Liver (tissue), 9 donors: ENCODE measurements around the gene FAM98B. TPM values are rescaled to one million over a fixed set of nuclear protein-coding genes. Genes with fewer than 3 reads are reported as not detected.

ENCODE experiments used
- DNase-seq: peaks from one replicate; pipeline ENCODE4 v3.0.0-alpha.2; 2017; ENCODE audit warnings: low spot score
- H3K27ac ChIP-seq, 2 donors: one replicate each; pipeline ENCODE4 v1.7.0; 2013; ENCODE audit warnings: inconsistent platforms in 2 of 2, low read length in 2 of 2, control low read depth in 1 of 2, low read depth in 1 of 2, mild to moderate bottlenecking in 1 of 2
- H3K27me3 ChIP-seq, 4 donors: one replicate each; pipeline versions ENCODE4 v1.6.1 to v1.7.0; 2013; ENCODE audit warnings: low read length in 3 of 4, inconsistent platforms in 1 of 4, mild to moderate bottlenecking in 1 of 4, moderate library complexity in 1 of 4; ENCODE audit not compliant: control insufficient read depth in 4 of 4, insufficient read depth in 4 of 4
- H3K36me3 ChIP-seq, 4 donors: one replicate each; pipeline versions ENCODE4 v1.6.1 to v1.7.0; 2013; ENCODE audit warnings: low read length in 3 of 4, mild to moderate bottlenecking in 3 of 4, low read depth in 1 of 4, moderate library complexity in 1 of 4; ENCODE audit not compliant: control insufficient read depth in 4 of 4, insufficient read depth in 3 of 4
- H3K4me1 ChIP-seq, 4 donors: one replicate each; pipeline versions ENCODE4 v1.6.1 to v1.7.0; 2013; ENCODE audit warnings: low read length in 3 of 4, mild to moderate bottlenecking in 3 of 4, moderate library complexity in 1 of 4; ENCODE audit not compliant: control insufficient read depth in 4 of 4, insufficient read depth in 4 of 4
- H3K4me3 ChIP-seq, 3 donors: one replicate each; pipeline versions ENCODE4 v1.6.1 to v1.7.0; 2013; ENCODE audit warnings: low read length in 3 of 3, control low read depth in 1 of 3, low read depth in 1 of 3, mild to moderate bottlenecking in 1 of 3
- H3K9ac ChIP-seq, 2 donors: one replicate each; pipeline ENCODE4 v1.7.0; 2013; ENCODE audit warnings: low read length in 2 of 2, mild to moderate bottlenecking in 2 of 2, moderate library complexity in 2 of 2, control low read depth in 1 of 2, low read depth in 1 of 2
- H3K9me3 ChIP-seq, 4 donors: one replicate each; pipeline versions ENCODE4 v1.6.1 to v1.7.0; 2013; ENCODE audit warnings: low read length in 3 of 4; ENCODE audit not compliant: control insufficient read depth in 4 of 4
- ATF3 ChIP-seq: IDR thresholded peaks from 2 replicates; pipeline ENCODE4 v1.6.1; 2016; ENCODE audit warnings: antibody characterized with exemption
- CTCF ChIP-seq: fragments of 150-350 bp; IDR thresholded peaks from 2 replicates; pipeline ENCODE4 v1.5.1; 2017; ENCODE audit warnings: improper control_type of control experiment, low read depth, low read length; ENCODE audit not compliant: missing input control
- GABPA ChIP-seq, 2 donors: IDR thresholded peaks in 1 of 2; conservative IDR thresholded peaks in 1 of 2; 2 replicates each; pipeline ENCODE4 v1.6.1; 2016; ENCODE audit warnings: antibody characterized with exemption in 2 of 2, mild to moderate bottlenecking in 1 of 2, moderate library complexity in 1 of 2
- HNF4G ChIP-seq: IDR thresholded peaks from 2 replicates; pipeline ENCODE4 v1.6.1; 2016; ENCODE audit warnings: antibody characterized with exemption
- JUND ChIP-seq, 2 donors: IDR thresholded peaks; 2 replicates each; pipeline ENCODE4 v1.6.1; 2016; ENCODE audit warnings: antibody characterized with exemption in 2 of 2
- MAX ChIP-seq: IDR thresholded peaks from 2 replicates; pipeline ENCODE4 v1.6.1; 2016; ENCODE audit warnings: antibody characterized with exemption
- RAD21 ChIP-seq, 2 donors: IDR thresholded peaks; 2 replicates each; pipeline ENCODE4 v1.6.1; 2016; ENCODE audit warnings: antibody characterized with exemption in 2 of 2, mild to moderate bottlenecking in 2 of 2
- REST ChIP-seq: IDR thresholded peaks from 2 replicates; pipeline ENCODE4 v1.6.1; 2016; ENCODE audit warnings: antibody characterized with exemption, mild to moderate bottlenecking
- RXRA ChIP-seq, 2 donors: IDR thresholded peaks; 2 replicates each; pipeline ENCODE4 v1.6.1; 2017 to 2018; ENCODE audit warnings: antibody characterized with exemption in 2 of 2, mild to moderate bottlenecking in 1 of 2
- SP1 ChIP-seq: IDR thresholded peaks from 2 replicates; pipeline ENCODE4 v1.6.1; 2018; ENCODE audit warnings: antibody characterized with exemption, mild to moderate bottlenecking
- YY1 ChIP-seq: IDR thresholded peaks from 2 replicates; pipeline ENCODE4 v1.6.1; 2016; ENCODE audit warnings: antibody characterized with exemption, mild to moderate bottlenecking
- ZBTB33 ChIP-seq: IDR thresholded peaks from 2 replicates; pipeline ENCODE4 v1.6.1; 2016; ENCODE audit warnings: antibody characterized with exemption
- WGBS: extraction: QIAGEN DNeasy Blood & Tissue Kit; methylation state at CpG from one replicate; pipeline ENCODE4 v1.1.7; 2013; 5-methylcytosine and 5-hydroxymethylcytosine counted together
- polyA plus RNA-seq, 2 donors: library from polyadenylated mRNA; stranded (reverse) in 1 of 2; unstranded in 1 of 2; fragments of 200-250 nt in 1 of 2; fragments of >200 nt in 1 of 2; fragmentation: Nextera tagmentation in 1 of 2; extraction: Ambion mirVana in 1 of 2; gene quantifications; one replicate each; pipeline versions ENCODE4 v1.2.1 to v1.2.3, GENCODE V29; 2013 to 2015
- total RNA-seq, 2 donors: library from RNA; depleted of rRNA; stranded (reverse); fragments of >200 nt; gene quantifications; one replicate each; pipeline ENCODE4 v1.2.3, GENCODE V29; 2014
- donor health status: healthy.
- donor health status: healthy.
- donor health status: healthy.
- donor health status: healthy.
- donor health status: healthy.

FAM98B gene
- total and polyA plus RNA-seq, 4 donors = 1.5 to 12.2 (median 4.3) TPM

GRCh38 chr15:38461066-38461833 is 7.3 kb downstream of the FAM98B start:
- H3K27me3 ChIP-seq = no peaks in the 10 kb centered on the region
- no peak for DNase-seq
- no peak overlapping the region for H3K9ac ChIP-seq
- H3K36me3 ChIP-seq = no peaks in the 10 kb centered on the region
- no peak overlapping the region for H3K4me3 ChIP-seq
- no peaks in the 10 kb centered on the region for H3K9me3 ChIP-seq
- H3K4me1 ChIP-seq = peaks cover 0 to 4% (median 3%) of the 10 kb centered on the region in 4 donors
- WGBS = 92% methylated on average over 2 of the region's 2 CpGs
- TF ChIP-seq JUND (IDR thresholded peaks at IDR 0.05) (no peak), HNF4G (no peak), GABPA (IDR thresholded peaks at IDR 0.05 in 1 of 2, conservative IDR thresholded peaks at IDR 0.05 in 1 of 2) (no peak), RXRA (IDR thresholded peaks at IDR 0.05) (no peak), YY1 (no peak), ZBTB33 (no peak), CTCF (no peak), MAX (no peak), RAD21 (IDR thresholded peaks at IDR 0.05) (no peak), REST (no peak), ATF3 (no peak)
- H3K27ac ChIP-seq = no peak overlapping the region

- no peaks in the 10 kb centered on the region for H3K9me3 ChIP-seq
- H3K9ac ChIP-seq = no peak overlapping the region
- WGBS = 34% methylated on average over 3 of the region's 3 CpGs
- H3K27ac ChIP-seq = no peak overlapping the region
- H3K36me3 ChIP-seq = no peaks in the 10 kb centered on the region
- no peak for TF ChIP-seq SP1
- peaks cover 0 to 4% (median 3%) of the 10 kb centered on the region in 4 donors for H3K4me1 ChIP-seq
- DNase-seq = no peak
- no peak overlapping the region for H3K4me3 ChIP-seq
- H3K27me3 ChIP-seq = no peaks in the 10 kb centered on the region
These were observed 10.0 kb downstream of the FAM98B start for GRCh38 chr15:38463893-38464292.
